A549 (cell line): ENCODE measurements around the gene TMEM229A. TPM values are rescaled to one million over a fixed set of nuclear protein-coding genes. Genes with fewer than 3 reads are reported as not detected.

Experiments
- ATAC-seq, 2 experiments: fragments of 200-7000 bp in 1 of 2; fragments of >200 bp in 1 of 2; cut with Nextera tagmentation in 1 of 2; cut with Tn5 transposase in 1 of 2; 3 replicates each; pipeline versions ENCODE4 v1.8.0 to v1.9.1; 2018 to 2020; ENCODE audit warnings: mild to moderate bottlenecking in 1 of 2, moderate library complexity in 1 of 2
- CTCF ChIA-PET: fragments of 300-600 bp; sonication (Branson Sonifier 250); formaldehyde crosslinking; extraction: SDS; loops from one replicate; lab custom pipeline; 2021; ENCODE audit warnings: antibody characterized with exemption, inconsistent platforms; lab: Yijun Ruan, JAX
- POLR2A ChIA-PET: fragments of 350-600 bp; formaldehyde crosslinking; extraction: SDS; loops from one replicate; lab custom pipeline; 2021; ENCODE audit warnings: antibody characterized with exemption, inconsistent platforms; lab: Yijun Ruan, JAX
- DNase-seq, 2 experiments: peaks; one replicate each; pipeline versions ENCODE4 v3.0.0 to v3.0.0-alpha.2; 2011 to 2016; ENCODE audit warnings: low read depth in 1 of 2, low spot score in 1 of 2
- FAIRE-seq: peaks from 2 replicates; lab custom pipeline; 2011; peaks lifted over from hg19 to GRCh38; lab: Jason Lieb, UNC
- H3K27ac ChIP-seq, 2 experiments: fragments of >200 bp; sonication (Bioruptor Twin); formaldehyde crosslinking; 3 replicates each; pipeline ENCODE4 v1.5.1; 2016 to 2017
- H3K4me1 ChIP-seq: fragments of >200 bp; sonication (Bioruptor Twin); formaldehyde crosslinking; 3 replicates; pipeline ENCODE4 v1.6.1; 2016
- H3K4me2 ChIP-seq: fragments of >200 bp; sonication (Bioruptor Twin); formaldehyde crosslinking; 3 replicates; pipeline ENCODE4 v1.6.1; 2016
- H3K4me3 ChIP-seq: fragments of >200 bp; sonication (Bioruptor Twin); formaldehyde crosslinking; 3 replicates; pipeline ENCODE4 v1.5.1; 2016
- H3K9me3 ChIP-seq: fragments of >200 bp; sonication (Bioruptor Twin); formaldehyde crosslinking; 3 replicates; pipeline ENCODE4 v1.6.1; 2016
- CHD2 ChIP-seq: fragments of 150-350 bp; IDR thresholded peaks from 2 replicates; pipeline ENCODE4 v1.6.1; 2014; ENCODE audit warnings: low read length; ENCODE audit not compliant: partially characterized antibody
- EHMT2 ChIP-seq: fragments of 200-600 bp; sonication (generic); IDR thresholded peaks from 2 replicates; pipeline ENCODE4 v1.6.1; 2016; ENCODE audit warnings: antibody characterized with exemption, low read depth, mild to moderate bottlenecking, moderate library complexity
- ELK1 ChIP-seq: fragments of 150-350 bp; IDR thresholded peaks from 2 replicates; pipeline ENCODE4 v1.6.1; 2014; ENCODE audit warnings: low read depth, mild to moderate bottlenecking, low read length
- ESRRA ChIP-seq: fragments of 150-350 bp; IDR thresholded peaks from 2 replicates; pipeline ENCODE4 v1.6.1; 2014; ENCODE audit warnings: mild to moderate bottlenecking, low read length, borderline replicate concordance
- FOSB ChIP-seq: fragments of 250-450 bp; sonication (Bioruptor Pico); IDR thresholded peaks from 2 replicates; pipeline ENCODE4 v1.5.0; 2020; ENCODE audit warnings: mild to moderate bottlenecking, moderate library complexity
- FOXS1 ChIP-seq: fragments of 250-450 bp; sonication (Bioruptor Pico); IDR thresholded peaks from 2 replicates; pipeline ENCODE4 v1.5.0; 2020; ENCODE audit warnings: mild to moderate bottlenecking, moderate library complexity
- GATA3 ChIP-seq: IDR thresholded peaks from 2 replicates; pipeline ENCODE4 v1.6.1; 2012; ENCODE audit warnings: borderline replicate concordance
- HDAC2 ChIP-seq: fragments of 200-600 bp; sonication (generic); IDR thresholded peaks from 2 replicates; pipeline ENCODE4 v1.6.1; 2016
- HMGXB4 ChIP-seq: fragments of 250-450 bp; sonication (Bioruptor Pico); IDR thresholded peaks from 2 replicates; pipeline ENCODE4 v1.5.0; 2021; ENCODE audit warnings: mild to moderate bottlenecking, moderate library complexity, borderline replicate concordance
- HOXA7 ChIP-seq: fragments of 250-450 bp; sonication (Bioruptor Pico); IDR thresholded peaks from 2 replicates; pipeline ENCODE4 v1.5.0; 2020; ENCODE audit warnings: mild to moderate bottlenecking, moderate library complexity
- KDM1A ChIP-seq: fragments of 200-600 bp; sonication (generic); IDR thresholded peaks from 2 replicates; pipeline ENCODE4 v1.6.1; 2016; ENCODE audit warnings: low read depth, mild to moderate bottlenecking
- MAFK ChIP-seq: fragments of 450-650 bp; IDR thresholded peaks from 2 replicates; pipeline ENCODE4 v1.6.1; 2014; ENCODE audit not compliant: partially characterized antibody
- NFE2L2 ChIP-seq: fragments of 150-350 bp; conservative IDR thresholded peaks from 2 replicates; pipeline ENCODE4 v1.6.1; 2014; ENCODE audit warnings: low read length
- PHF8 ChIP-seq: fragments of 200-600 bp; sonication (generic); IDR thresholded peaks from 2 replicates; pipeline ENCODE4 v1.6.1; 2016; ENCODE audit warnings: low read depth, mild to moderate bottlenecking, antibody characterized with exemption, moderate library complexity, borderline replicate concordance
- POLR2AphosphoS2 ChIP-seq: conservative IDR thresholded peaks from 2 replicates; pipeline ENCODE4 v1.6.1; 2012; ENCODE audit warnings: low read length, improper control_type of control experiment, inconsistent platforms
- REST ChIP-seq: fragments of 200-600 bp; sonication (generic); IDR thresholded peaks from 2 replicates; pipeline ENCODE4 v1.6.1; 2016; ENCODE audit warnings: antibody characterized with exemption, mild to moderate bottlenecking, moderate library complexity
- RNF2 ChIP-seq: fragments of 200-600 bp; sonication (generic); IDR thresholded peaks from 2 replicates; pipeline ENCODE4 v1.6.1; 2016; ENCODE audit warnings: low read depth, mild to moderate bottlenecking, antibody characterized with exemption, moderate library complexity, borderline replicate concordance
- WGBS: methylation state at CpG from one replicate; pipeline ENCODE4 v1.1.6; 2017; ENCODE audit errors: missing lambda C conversion rate; 5-methylcytosine and 5-hydroxymethylcytosine counted together
- polyA plus RNA-seq, 4 experiments: library from polyadenylated mRNA; depleted of rRNA in 3 of 4; stranded (reverse); fragments of >200 nt; fragmentation: RNase III in 1 of 4; extraction: RNeasy Plus Mini Kit Qiagen cat#74134 plus additional on column Dnase treatment in 1 of 4; gene quantifications; 2 replicates in 3 of 4; 3 replicates in 1 of 4; pipeline ENCODE4 v1.2.3, GENCODE V29; 2011 to 2017

TMEM229A gene
- polyA plus RNA-seq, 2 of the 4 experiments (the other 2 are of a cell fraction) = not detected

- FAIRE-seq = no peak
- no peak overlapping the region for H3K27ac ChIP-seq
Measured at GRCh38 chr7:124056234-124056633, 23.4 kb upstream of the TMEM229A start.

GRCh38 chr7:124051681-124052377, 19.0 kb upstream of the TMEM229A start:
- Histone ChIP-seq H3K4me3 (no peak overlapping the region), H3K4me1 (no peaks in the 10 kb centered on the region), H3K4me2 (no peak overlapping the region), H3K27ac (no peak overlapping the region), H3K9me3 (no peaks in the 10 kb centered on the region)
- POLR2A ChIA-PET = no interaction called here
- TF ChIP-seq POLR2AphosphoS2 (no peak), HMGXB4 (CRISPR knock-in tag) (no peak), HDAC2 (no peak)
- ATAC-seq = no peak
- DNase-seq = no peak
- no peak for FAIRE-seq
- 7% methylated on average over 1 of the region's 1 CpG for WGBS
- CTCF ChIA-PET = no interaction called here

More at GRCh38 chr7:124056234-124056633, 23.4 kb upstream of the TMEM229A start:
- Histone ChIP-seq H3K4me2 (no peak overlapping the region), H3K4me3 (no peak overlapping the region), H3K9me3 (no peaks in the 10 kb centered on the region), H3K4me1 (no peaks in the 10 kb centered on the region)
- no peak for DNase-seq
- TF ChIP-seq FOSB (CRISPR knock-in tag) = no peak
- no peak for TF ChIP-seq PHF8
- TF ChIP-seq NFE2L2 = no peak
- TF ChIP-seq MAFK = no peak
- no peak for TF ChIP-seq RNF2
- no peak for TF ChIP-seq KDM1A
- TF ChIP-seq ESRRA = no peak
- TF ChIP-seq ELK1 = no peak
- no peak for TF ChIP-seq HOXA7 (CRISPR knock-in tag)
- no peak for TF ChIP-seq EHMT2
- TF ChIP-seq GATA3 = no peak
- no peak for TF ChIP-seq REST
- TF ChIP-seq FOXS1 = no peak
- TF ChIP-seq CHD2 = no peak
- no peak for ATAC-seq
- ChIA-PET CTCF (no interaction called here), POLR2A (no interaction called here)
- 40% methylated on average over 1 of the region's 1 CpG for WGBS
